Esophagus muscularis mucosa (tissue), 4 donors: ENCODE results near the gene PCGF2. TPM values are rescaled to one million over a fixed set of nuclear protein-coding genes. Genes with fewer than 3 reads are reported as not detected.
"Not testable (repeated sequence)": the region's sequence is repeated elsewhere in the genome, so short reads cannot be mapped to it uniquely, and the experiment has no call there.

Experiments
- DNase-seq: peaks from one replicate; pipeline ENCODE4 v3.0.0-alpha.2; 2017; ENCODE audit errors: extremely low spot score
- H3K27ac ChIP-seq, 4 donors: fragments of 200-600 bp; sonication (generic); replicated peaks in 1 of 4; 1 replicate in 3 of 4; 2 replicates in 1 of 4; pipeline ENCODE4 v1.5.1; 2016 to 2019; ENCODE audit warnings: mild to moderate bottlenecking in 1 of 4
- H3K27me3 ChIP-seq, 4 donors: fragments of 200-600 bp; sonication (generic); one replicate each; pipeline versions ENCODE4 v1.5.1 to v1.6.0; 2016 to 2019
- H3K36me3 ChIP-seq, 4 donors: fragments of 200-600 bp; sonication (generic); one replicate each; pipeline ENCODE4 v1.5.1; 2016 to 2019
- H3K4me1 ChIP-seq, 4 donors: fragments of 200-600 bp; sonication (generic); one replicate each; pipeline ENCODE4 v1.5.1; 2016 to 2019
- H3K4me3 ChIP-seq, 4 donors: fragments of 200-600 bp; sonication (generic); 1 replicate in 2 of 4; 2 replicates in 2 of 4; pipeline ENCODE4 v1.5.1; 2016 to 2019; ENCODE audit warnings: mild to moderate bottlenecking in 4 of 4, moderate library complexity in 1 of 4
- H3K9me3 ChIP-seq, 4 donors: fragments of 200-600 bp; sonication (generic); 1 replicate in 3 of 4; 2 replicates in 1 of 4; pipeline ENCODE4 v1.5.1; 2016 to 2019
- EP300 ChIP-seq: sonication (generic); formaldehyde crosslinking; IDR thresholded peaks from one replicate; pipeline ENCODE4 v1.6.1; 2017; ENCODE audit warnings: antibody characterized with exemption
- POLR2A ChIP-seq: fragments of 450-650 bp; IDR thresholded peaks from one replicate; pipeline ENCODE4 v1.6.1; 2017; ENCODE audit warnings: antibody characterized with exemption, moderate library complexity, mild to moderate bottlenecking, low read depth
- POLR2AphosphoS5 ChIP-seq, 2 donors: sonication (generic); formaldehyde crosslinking; IDR thresholded peaks; one replicate each; pipeline ENCODE4 v1.6.1; 2017; ENCODE audit warnings: antibody characterized with exemption in 2 of 2
- whole genome bisulfite sequencing: methylation state at CpG from one replicate; pipeline ENCODE4 v1.1.5; 2018; 5-methylcytosine and 5-hydroxymethylcytosine counted together
- intact Hi-C: fragments of 100-400 bp; cut with DNase I; formaldehyde crosslinking; loops from one replicate; pipeline ENCODE4 v1.15.1; 2023
- total RNA-seq, 4 donors: library from RNA; depleted of rRNA; stranded (reverse); fragments of >200 nt; gene quantifications; one replicate each; pipeline versions ENCODE4 v1.1.0 to v1.2.1, GENCODE V29; 2016
- TF ChIP-seq, protein P1 (sequence below), 3 experiments: fragments of 200-600 bp in 2 of 3; fragments of 450-650 bp in 1 of 3; sonication (generic) in 2 of 3; IDR thresholded peaks; one replicate each; pipeline ENCODE4 v1.5.1; 2017 to 2019; ENCODE audit warnings: antibody characterized with exemption in 3 of 3, mild to moderate bottlenecking in 2 of 3, moderate library complexity in 1 of 3

PCGF2 gene
- total RNA-seq, 4 donors from 2014 or later, result 10.3 to 15.7 (median 12.4) TPM

DNA sequence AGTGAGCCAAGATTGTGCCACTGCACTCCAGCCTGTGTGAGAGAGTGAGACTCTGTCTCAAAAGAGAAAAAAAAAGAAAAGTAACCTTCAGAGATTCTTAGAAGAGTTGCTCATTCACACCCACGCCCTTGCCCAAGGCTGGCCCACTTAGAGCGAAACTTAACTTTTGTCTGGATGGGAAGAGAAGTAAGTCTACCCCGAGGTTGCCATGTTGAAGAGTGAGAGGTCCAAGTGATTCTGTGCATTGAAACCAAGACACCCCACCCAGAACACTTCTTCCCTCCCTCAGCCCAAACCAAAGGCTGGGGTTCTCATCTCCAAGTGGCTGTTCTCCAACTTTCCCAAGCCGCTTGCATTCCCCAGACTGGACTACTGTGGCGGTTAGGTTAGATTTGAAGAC is 20.4 kb downstream of the PCGF2 start:
- no peak overlapping the region for H3K27ac ChIP-seq
- intact Hi-C loops, result no loop called here
- peaks cover 34 to 52% (median 48%) of the 10 kb centered on the region in 4 donors for H3K4me1 ChIP-seq
- 96% methylated on average over 5 of the region's 5 CpGs for WGBS
- no peaks in the 10 kb centered on the region for H3K9me3 ChIP-seq
- DNase-seq, result no peak
- H3K36me3 ChIP-seq, result peaks cover 2 to 47% (median 31%) of the 10 kb centered on the region in 4 donors
- TF ChIP-seq EP300 (no peak), POLR2AphosphoS5 (IDR thresholded peaks at IDR 0.05) (no peak), POLR2A (no peak)
- TF ChIP-seq, protein P1, sequence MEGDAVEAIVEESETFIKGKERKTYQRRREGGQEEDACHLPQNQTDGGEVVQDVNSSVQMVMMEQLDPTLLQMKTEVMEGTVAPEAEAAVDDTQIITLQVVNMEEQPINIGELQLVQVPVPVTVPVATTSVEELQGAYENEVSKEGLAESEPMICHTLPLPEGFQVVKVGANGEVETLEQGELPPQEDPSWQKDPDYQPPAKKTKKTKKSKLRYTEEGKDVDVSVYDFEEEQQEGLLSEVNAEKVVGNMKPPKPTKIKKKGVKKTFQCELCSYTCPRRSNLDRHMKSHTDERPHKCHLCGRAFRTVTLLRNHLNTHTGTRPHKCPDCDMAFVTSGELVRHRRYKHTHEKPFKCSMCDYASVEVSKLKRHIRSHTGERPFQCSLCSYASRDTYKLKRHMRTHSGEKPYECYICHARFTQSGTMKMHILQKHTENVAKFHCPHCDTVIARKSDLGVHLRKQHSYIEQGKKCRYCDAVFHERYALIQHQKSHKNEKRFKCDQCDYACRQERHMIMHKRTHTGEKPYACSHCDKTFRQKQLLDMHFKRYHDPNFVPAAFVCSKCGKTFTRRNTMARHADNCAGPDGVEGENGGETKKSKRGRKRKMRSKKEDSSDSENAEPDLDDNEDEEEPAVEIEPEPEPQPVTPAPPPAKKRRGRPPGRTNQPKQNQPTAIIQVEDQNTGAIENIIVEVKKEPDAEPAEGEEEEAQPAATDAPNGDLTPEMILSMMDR (IDR thresholded peaks at IDR 0.05), result no peak
- no peak overlapping the region for H3K4me3 ChIP-seq
- no peaks in the 10 kb centered on the region for H3K27me3 ChIP-seq

DNA sequence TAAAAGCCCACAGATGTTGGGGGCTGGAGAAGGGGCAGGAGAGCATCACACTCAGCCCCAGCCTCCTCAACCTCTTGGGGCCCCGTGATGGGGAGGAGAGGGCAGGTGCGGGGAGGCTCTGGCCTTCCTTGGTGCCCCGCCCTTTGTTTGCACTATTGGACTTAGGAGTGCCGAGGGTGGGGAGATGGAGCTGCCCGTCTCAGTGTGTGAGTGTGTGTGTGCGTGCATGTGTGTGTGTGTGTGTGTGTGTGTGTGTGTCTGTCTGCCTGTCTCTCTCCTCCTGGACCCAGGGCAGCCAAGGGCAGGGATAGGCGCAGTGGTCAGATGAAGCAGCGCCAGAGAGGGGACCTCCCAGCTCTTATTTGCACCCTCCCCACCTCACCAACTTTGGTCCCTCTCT is 22.0 kb downstream of the PCGF2 start:
- 100% methylated on average over 3 of the region's 8 CpGs for WGBS

DNA sequence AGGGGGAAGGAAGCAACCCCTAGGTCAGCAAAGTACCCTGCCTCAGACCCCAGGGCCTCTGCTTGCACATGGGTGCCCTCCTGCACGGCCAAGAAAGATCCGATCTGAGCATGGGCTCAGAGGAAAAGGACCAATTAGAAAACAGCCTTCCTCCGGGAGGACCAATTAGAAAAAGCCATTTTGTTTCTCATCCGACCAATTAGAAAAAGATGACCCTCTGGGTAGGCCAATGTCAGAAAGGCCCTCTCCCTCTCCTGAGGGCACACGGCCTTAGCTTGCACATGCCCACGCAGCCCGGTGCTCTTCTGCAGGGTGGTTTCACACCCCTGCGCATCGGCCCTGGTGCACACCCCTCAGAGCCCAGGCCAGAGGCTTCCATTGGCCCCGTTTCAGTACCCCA is 23.1 kb downstream of the PCGF2 start:
- Histone ChIP-seq H3K4me1 (peaks cover 18 to 42% (median 33%) of the 10 kb centered on the region in 4 donors), H3K9me3 (no peaks in the 10 kb centered on the region), H3K27me3 (no peaks in the 10 kb centered on the region), H3K4me3 (no peak overlapping the region), H3K27ac (peak overlapping the region in 1 of 4 donors; percentile 42), H3K36me3 (peaks cover 23 to 70% (median 46%) of the 10 kb centered on the region in 4 donors)
- intact Hi-C loops, result no loop called here
- DNase-seq, result no peak
- 53% methylated on average over 7 of the region's 10 CpGs for WGBS
- TF ChIP-seq, protein P1 (IDR thresholded peaks at IDR 0.05), result no peak
- TF ChIP-seq POLR2AphosphoS5 (IDR thresholded peaks at IDR 0.05) (no peak), POLR2A (no peak), EP300 (no peak)

More for the DNA sequence above, 22.0 kb downstream of the PCGF2 start:
- H3K27me3 ChIP-seq, H3K9me3 ChIP-seq, H3K27ac ChIP-seq, DNase-seq, intact Hi-C loops, H3K4me3 ChIP-seq: not testable (repeated sequence)
- peaks cover 15 to 59% (median 35%) of the 10 kb centered on the region in 4 donors for H3K36me3 ChIP-seq
- peaks cover 23 to 44% (median 36%) of the 10 kb centered on the region in 4 donors for H3K4me1 ChIP-seq

DNA sequence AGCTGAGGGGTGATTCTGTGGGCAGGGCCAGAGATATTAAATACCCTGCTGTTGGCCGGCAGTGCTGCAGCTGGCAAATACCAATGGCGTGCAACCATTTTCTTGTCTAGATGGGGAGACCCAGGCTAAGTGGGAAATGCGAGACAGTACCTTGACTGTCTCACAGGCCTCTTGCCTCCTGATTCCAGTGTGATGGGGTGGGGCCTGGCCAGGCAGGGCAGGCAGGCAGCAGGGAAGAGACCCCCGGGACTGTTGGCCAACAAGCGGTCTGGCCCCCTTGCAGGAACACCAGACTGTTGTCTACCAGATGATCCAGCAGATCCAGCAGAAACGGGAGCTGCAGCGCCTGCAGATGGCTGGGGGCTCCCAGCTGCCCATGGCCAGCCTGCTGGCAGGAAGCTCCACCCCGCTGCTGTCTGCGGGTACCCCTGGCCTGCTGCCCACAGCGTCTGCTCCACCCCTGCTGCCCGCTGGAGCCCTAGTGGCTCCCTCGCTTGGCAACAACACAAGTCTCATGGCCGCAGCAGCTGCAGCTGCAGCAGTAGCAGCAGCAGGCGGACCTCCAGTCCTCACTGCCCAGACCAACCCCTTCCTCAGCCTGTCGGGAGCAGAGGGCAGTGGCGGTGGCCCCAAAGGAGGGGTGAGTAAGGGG is 23.7 kb downstream of the PCGF2 start:
- DNase-seq, result no peak
- Histone ChIP-seq H3K4me3 (no peak overlapping the region), H3K4me1 (peaks cover 16 to 41% (median 28%) of the 10 kb centered on the region in 4 donors), H3K9me3 (no peaks in the 10 kb centered on the region), H3K36me3 (peaks cover 23 to 76% (median 52%) of the 10 kb centered on the region in 4 donors), H3K27ac (peak overlapping the region in 1 of 4 donors; percentile 42), H3K27me3 (no peaks in the 10 kb centered on the region)
- peak in 1 of 2 donors; percentile 27 for TF ChIP-seq POLR2AphosphoS5 (IDR thresholded peaks at IDR 0.05)
- TF ChIP-seq, protein P1 (IDR thresholded peaks at IDR 0.05), result no peak
- 53% methylated on average over 11 of the region's 16 CpGs for WGBS
- intact Hi-C loops, result no loop called here

DNA sequence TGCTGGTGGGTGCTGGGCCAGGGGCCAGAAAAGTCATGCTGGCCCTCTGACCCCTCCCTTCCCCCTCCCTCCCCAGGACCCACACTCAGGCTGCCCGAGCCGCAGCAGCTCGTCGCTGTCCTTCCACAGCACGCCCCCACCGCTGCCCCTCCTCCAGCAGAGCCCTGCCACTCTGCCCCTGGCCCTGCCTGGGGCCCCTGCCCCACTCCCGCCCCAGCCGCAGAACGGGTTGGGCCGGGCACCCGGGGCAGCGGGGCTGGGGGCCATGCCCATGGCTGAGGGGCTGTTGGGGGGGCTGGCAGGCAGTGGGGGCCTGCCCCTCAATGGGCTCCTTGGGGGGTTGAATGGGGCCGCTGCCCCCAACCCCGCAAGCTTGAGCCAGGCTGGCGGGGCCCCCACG is 26.3 kb downstream of the PCGF2 start:
- H3K36me3 ChIP-seq, result peaks cover 41 to 95% (median 79%) of the 10 kb centered on the region in 4 donors
- peaks cover 12 to 31% (median 19%) of the 10 kb centered on the region in 4 donors for H3K4me1 ChIP-seq
- WGBS, result 85% methylated on average over 15 of the region's 16 CpGs
- no peak for DNase-seq
- H3K27ac ChIP-seq, result peak overlapping the region in 1 of 4 donors; percentile 27
- intact Hi-C loops, result no loop called here
- no peaks in the 10 kb centered on the region for H3K9me3 ChIP-seq
- TF ChIP-seq POLR2AphosphoS5 (IDR thresholded peaks at IDR 0.05) (no peak), POLR2A (no peak), EP300 (no peak)
- TF ChIP-seq, protein P1 (IDR thresholded peaks at IDR 0.05), result no peak
- no peak overlapping the region for H3K4me3 ChIP-seq
- no peaks in the 10 kb centered on the region for H3K27me3 ChIP-seq
